Ishikawa (cell line): ENCODE results near the gene NXF3.

Experiments
- CEBPB ChIP-seq: IDR thresholded peaks from 2 replicates; pipeline ENCODE4 v1.6.1; 2012
- EP300 ChIP-seq: IDR thresholded peaks from 2 replicates; pipeline ENCODE4 v1.6.1; 2012; ENCODE audit warnings: borderline replicate concordance
- MAX ChIP-seq: IDR thresholded peaks from 2 replicates; pipeline ENCODE4 v1.6.1; 2012
- RAD21 ChIP-seq: IDR thresholded peaks from 2 replicates; pipeline ENCODE4 v1.6.1; 2012; ENCODE audit warnings: low read depth
- TAF1 ChIP-seq: IDR thresholded peaks from 2 replicates; pipeline ENCODE4 v1.6.1; 2012; ENCODE audit warnings: low read depth, mild to moderate bottlenecking
- USF1 ChIP-seq: IDR thresholded peaks from 2 replicates; pipeline ENCODE4 v1.6.1; 2012
- ZBTB7A ChIP-seq: IDR thresholded peaks from 2 replicates; pipeline ENCODE4 v1.6.1; 2012; ENCODE audit warnings: low read depth

- TF ChIP-seq TAF1 (no peak), ZBTB7A (no peak), RAD21 (no peak), MAX (no peak), USF1 (no peak), EP300 (no peak), CEBPB (no peak)
These were observed 11.9 kb downstream of the NXF3 start for GRCh38 chrX:103081051-103081450.
